Prostate gland (tissue), 2 donors: Measurements from ENCODE around the gene ROBO1. TPM values are rescaled to one million over a fixed set of nuclear protein-coding genes. Genes with fewer than 3 reads are reported as not detected.

Source experiments
- DNase-seq: peaks from one replicate; pipeline ENCODE4 v3.0.0-alpha.2; 2019; ENCODE audit warnings: low spot score
- H3K27ac ChIP-seq, 2 donors: fragments of 200-600 bp; sonication (generic); 2 replicates each; pipeline ENCODE4 v1.5.1; 2017 to 2019
- H3K27me3 ChIP-seq: fragments of 200-600 bp; sonication (generic); replicated peaks from 2 replicates; pipeline ENCODE4 v1.5.1; 2019; ENCODE audit not compliant: insufficient read depth
- H3K36me3 ChIP-seq, 2 donors: fragments of 200-600 bp; sonication (generic); 1 replicate in 1 of 2; 2 replicates in 1 of 2; pipeline versions ENCODE4 v1.5.1 to v1.8.1; 2017 to 2019
- H3K4me1 ChIP-seq: fragments of 200-600 bp; sonication (generic); replicated peaks from 2 replicates; pipeline ENCODE4 v1.5.1; 2019
- H3K4me3 ChIP-seq, 2 donors: fragments of 200-600 bp; sonication (generic); 2 replicates each; pipeline ENCODE4 v1.5.1; 2017 to 2019
- H3K9me3 ChIP-seq: fragments of 200-600 bp; sonication (generic); 2 replicates; pipeline ENCODE4 v1.5.1; 2017
- POLR2A ChIP-seq: fragments of 450-650 bp; IDR thresholded peaks from one replicate; pipeline ENCODE4 v1.6.1; 2016; ENCODE audit warnings: antibody characterized with exemption, mild to moderate bottlenecking
- POLR2AphosphoS5 ChIP-seq: sonication (generic); formaldehyde crosslinking; IDR thresholded peaks from one replicate; pipeline ENCODE4 v1.6.1; 2017; ENCODE audit warnings: antibody characterized with exemption
- WGBS: methylation state at CpG from one replicate; pipeline ENCODE4 v1.1.5; 2018; 5-methylcytosine and 5-hydroxymethylcytosine counted together
- intact Hi-C: fragments of 100-400 bp; cut with DNase I; formaldehyde crosslinking; loops from one replicate; pipeline ENCODE4 v1.14.2; 2022
- total RNA-seq, 2 donors: library from RNA; depleted of rRNA; stranded (reverse); fragments of >200 nt; gene quantifications; one replicate each; pipeline ENCODE4 v1.1.0, GENCODE V29; 2016
- TF ChIP-seq, protein P1 (sequence below), 4 experiments: fragments of 200-600 bp in 2 of 4; fragments of 450-650 bp in 2 of 4; sonication (generic) in 2 of 4; IDR thresholded peaks; 1 replicate in 3 of 4; 2 replicates in 1 of 4; pipeline ENCODE4 v1.5.1; 2016 to 2019; ENCODE audit warnings: antibody characterized with exemption in 4 of 4, mild to moderate bottlenecking in 2 of 4, moderate library complexity in 2 of 4

Gene ROBO1
- total RNA-seq, 2 donors from 2014 or later, result 37.6 to 50.8 TPM

- no peak overlapping the region for H3K27ac ChIP-seq
- TF ChIP-seq POLR2AphosphoS5 (no peak), POLR2A (no peak)
- TF ChIP-seq, protein P1, sequence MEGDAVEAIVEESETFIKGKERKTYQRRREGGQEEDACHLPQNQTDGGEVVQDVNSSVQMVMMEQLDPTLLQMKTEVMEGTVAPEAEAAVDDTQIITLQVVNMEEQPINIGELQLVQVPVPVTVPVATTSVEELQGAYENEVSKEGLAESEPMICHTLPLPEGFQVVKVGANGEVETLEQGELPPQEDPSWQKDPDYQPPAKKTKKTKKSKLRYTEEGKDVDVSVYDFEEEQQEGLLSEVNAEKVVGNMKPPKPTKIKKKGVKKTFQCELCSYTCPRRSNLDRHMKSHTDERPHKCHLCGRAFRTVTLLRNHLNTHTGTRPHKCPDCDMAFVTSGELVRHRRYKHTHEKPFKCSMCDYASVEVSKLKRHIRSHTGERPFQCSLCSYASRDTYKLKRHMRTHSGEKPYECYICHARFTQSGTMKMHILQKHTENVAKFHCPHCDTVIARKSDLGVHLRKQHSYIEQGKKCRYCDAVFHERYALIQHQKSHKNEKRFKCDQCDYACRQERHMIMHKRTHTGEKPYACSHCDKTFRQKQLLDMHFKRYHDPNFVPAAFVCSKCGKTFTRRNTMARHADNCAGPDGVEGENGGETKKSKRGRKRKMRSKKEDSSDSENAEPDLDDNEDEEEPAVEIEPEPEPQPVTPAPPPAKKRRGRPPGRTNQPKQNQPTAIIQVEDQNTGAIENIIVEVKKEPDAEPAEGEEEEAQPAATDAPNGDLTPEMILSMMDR (IDR thresholded peaks at IDR 0.05), result no peak
- no peaks in the 10 kb centered on the region for H3K27me3 ChIP-seq
- no peaks in the 10 kb centered on the region for H3K36me3 ChIP-seq
- no peak for DNase-seq
- WGBS, result over 99% methylated on average over 3 of the region's 3 CpGs
- H3K9me3 ChIP-seq, result no peaks in the 10 kb centered on the region
- no peak overlapping the region for H3K4me3 ChIP-seq
- intact Hi-C loops, result no loop called here
- no peaks in the 10 kb centered on the region for H3K4me1 ChIP-seq
Measured at GRCh38 chr3:78908236-78908635, 859.6 kb downstream of the ROBO1 start.

DNA sequence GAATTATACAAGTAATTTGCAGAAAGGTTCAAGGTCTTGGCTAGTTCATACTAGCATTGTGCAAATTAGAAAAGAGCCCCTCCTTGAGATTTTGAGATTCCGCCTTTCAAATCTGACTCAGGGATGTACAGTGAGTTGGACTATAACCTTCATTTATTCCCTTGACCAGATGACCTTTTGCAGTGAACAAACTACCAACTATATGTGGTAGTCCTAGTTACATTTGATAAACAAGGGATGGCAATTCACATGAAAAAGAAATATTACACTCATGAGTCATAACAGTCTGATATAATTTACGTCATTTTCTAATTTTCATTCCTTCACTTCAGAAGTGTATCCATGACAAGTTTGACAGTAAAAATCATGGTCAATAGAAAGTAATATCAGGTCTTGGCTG is 860.4 kb downstream of the ROBO1 start:
- Histone ChIP-seq H3K27me3 (no peaks in the 10 kb centered on the region), H3K4me3 (no peak overlapping the region), H3K27ac (no peak overlapping the region), H3K4me1 (no peaks in the 10 kb centered on the region), H3K9me3 (no peaks in the 10 kb centered on the region), H3K36me3 (no peaks in the 10 kb centered on the region)
- TF ChIP-seq, protein P1 (IDR thresholded peaks at IDR 0.05), result no peak
- no peak for TF ChIP-seq POLR2AphosphoS5
- TF ChIP-seq POLR2A, result no peak
- intact Hi-C loops, result no loop called here
- DNase-seq, result no peak
- 97% methylated on average over 2 of the region's 2 CpGs for WGBS

GRCh38 chr3:78906930-78907329 is 860.9 kb downstream of the ROBO1 start:
- 80% methylated on average over 1 of the region's 1 CpG for WGBS
- TF ChIP-seq POLR2AphosphoS5, result no peak
- no peak for TF ChIP-seq POLR2A
- TF ChIP-seq, protein P1 (IDR thresholded peaks at IDR 0.05), result no peak
- no peak overlapping the region for H3K4me3 ChIP-seq
- intact Hi-C loops, result no loop called here
- H3K4me1 ChIP-seq, result no peaks in the 10 kb centered on the region
- no peak for DNase-seq
- H3K9me3 ChIP-seq, result no peaks in the 10 kb centered on the region
- H3K27me3 ChIP-seq, result no peaks in the 10 kb centered on the region
- no peak overlapping the region for H3K27ac ChIP-seq
- no peaks in the 10 kb centered on the region for H3K36me3 ChIP-seq

DNA sequence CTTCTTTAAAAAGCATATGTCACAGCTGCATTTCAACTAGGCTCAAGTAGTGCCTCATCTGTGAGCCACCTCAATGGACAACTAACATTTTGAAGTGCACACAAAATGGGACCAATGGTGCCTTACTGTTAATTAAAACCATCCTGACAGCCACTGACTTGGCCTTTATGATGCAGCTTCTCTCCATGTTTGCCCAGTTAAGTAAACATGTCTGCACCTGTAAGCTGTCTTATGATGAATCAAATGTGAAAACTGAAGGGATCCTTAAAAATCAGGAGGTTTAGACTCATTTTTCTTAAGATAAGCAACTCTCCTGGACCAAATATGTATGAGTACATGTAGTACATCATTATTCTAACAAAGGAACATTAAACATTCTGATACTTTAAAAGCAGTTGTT is 861.6 kb downstream of the ROBO1 start:
- DNase-seq, result no peak
- H3K4me3 ChIP-seq, result no peak overlapping the region
- H3K36me3 ChIP-seq, result no peaks in the 10 kb centered on the region
- H3K4me1 ChIP-seq, result no peaks in the 10 kb centered on the region
- TF ChIP-seq POLR2AphosphoS5, result no peak
- no peak for TF ChIP-seq POLR2A
- TF ChIP-seq, protein P1 (IDR thresholded peaks at IDR 0.05), result no peak
- H3K9me3 ChIP-seq, result no peaks in the 10 kb centered on the region
- no peak overlapping the region for H3K27ac ChIP-seq
- no peaks in the 10 kb centered on the region for H3K27me3 ChIP-seq
- intact Hi-C loops, result no loop called here

- no peak overlapping the region for H3K4me3 ChIP-seq
- H3K4me1 ChIP-seq, result no peaks in the 10 kb centered on the region
- no peak overlapping the region for H3K27ac ChIP-seq
- H3K9me3 ChIP-seq, result no peaks in the 10 kb centered on the region
- no peaks in the 10 kb centered on the region for H3K36me3 ChIP-seq
- DNase-seq, result no peak
- no peaks in the 10 kb centered on the region for H3K27me3 ChIP-seq
- 89% methylated on average over 3 of the region's 3 CpGs for WGBS
- TF ChIP-seq POLR2AphosphoS5 (no peak), POLR2A (no peak)
- TF ChIP-seq, protein P1 (IDR thresholded peaks at IDR 0.05), result no peak
- intact Hi-C loops, result no loop called here
Measured at GRCh38 chr3:78905700-78906099, 862.1 kb downstream of the ROBO1 start.
